ENCODE measurements around the gene OOSP1. TPM values are rescaled to one million over a fixed set of nuclear protein-coding genes. Genes with fewer than 3 reads are reported as not detected.

The OOSP1 gene
- total and polyA plus RNA-seq, 10 of the 15 experiments (the other 5 are each of a cell fraction or from before 2014, with no cell fraction given): not detected

DNA sequence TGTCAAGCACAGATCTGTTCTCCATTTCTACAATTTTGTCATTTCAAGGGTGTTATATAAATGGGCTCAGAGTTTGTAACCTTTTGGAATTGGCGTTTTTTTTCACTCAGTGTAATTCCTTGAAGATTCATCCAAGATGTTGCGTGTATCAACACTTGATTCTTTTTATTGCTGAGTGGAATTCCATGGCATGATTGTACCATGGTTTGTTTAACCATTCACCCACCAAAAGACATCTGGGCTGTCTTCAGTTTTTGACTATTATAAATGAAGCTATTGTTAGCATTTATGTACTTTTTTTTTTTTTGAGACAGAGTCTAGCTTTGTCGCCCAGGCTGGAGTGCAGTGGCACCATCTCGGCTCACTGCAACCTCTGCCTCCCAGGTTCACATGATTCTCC, 2.9 kb downstream of the OOSP1 start:
- H3K9me3 ChIP-seq (replicated peaks; ENCODE audit: control insufficient read depth, insufficient read depth, low read length): no peaks in the 10 kb centered on the region
- ATAC-seq (no peak), DNase-seq (ENCODE audit: low read depth, low spot score) (no peak), FAIRE-seq (no peak)
- WGBS (ENCODE audit: insufficient coverage, insufficient replicate concordance, low lambda C conversion rate, missing lambda C conversion rate): 53% methylated on average over 4 of the region's 4 CpGs
- H3K27me3 ChIP-seq (replicated peaks in 1 of 2; ENCODE audit: control insufficient read depth in 2 of 2, insufficient read depth in 2 of 2, low read length in 1 of 2): no peaks in the 10 kb centered on the region
- no peak overlapping the region for H2AFZ ChIP-seq (ENCODE audit: control insufficient read depth, low read depth, low read length)
- no peak overlapping the region for H3K9ac ChIP-seq (ENCODE audit: control insufficient read depth, insufficient read depth, low read length)
- no TSS peak for BruUV-seq (replicated peaks)
- H3K4me3 ChIP-seq: no peak overlapping the region
- in situ Hi-C loops (cut with MboI) (no loop called here), intact Hi-C loops (cut with micrococcal nuclease; ENCODE audit: unreplicated experiment) (no loop called here)
- no peaks in the 10 kb centered on the region for H3K4me1 ChIP-seq (ENCODE audit: control insufficient read depth, insufficient read depth, low read length)
- CTCF ChIA-PET: no interaction called here
- SMC1A ChIA-PET (ENCODE audit: uncharacterized antibody, unreplicated experiment): no interaction called here
- POLR2A ChIA-PET: no interaction called here
- no peak overlapping the region for H3K27ac ChIP-seq (ENCODE audit: control insufficient read depth, insufficient read depth)
- RAD21 ChIA-PET (ENCODE audit: unreplicated experiment): no interaction called here
- H3K36me3 ChIP-seq (ENCODE audit: control insufficient read depth in 2 of 2, insufficient read depth in 2 of 2, low read length in 1 of 2): no peaks in the 10 kb centered on the region
- H3K4me2 ChIP-seq (ENCODE audit: control insufficient read depth, insufficient read depth): no peak overlapping the region
- H4K20me1 ChIP-seq (ENCODE audit: control insufficient read depth, insufficient read depth): no peaks in the 10 kb centered on the region
- no peaks in the 10 kb centered on the region for H3K79me2 ChIP-seq (ENCODE audit: control insufficient read depth, insufficient read depth, low read length)
- TF ChIP-seq, protein P1, sequence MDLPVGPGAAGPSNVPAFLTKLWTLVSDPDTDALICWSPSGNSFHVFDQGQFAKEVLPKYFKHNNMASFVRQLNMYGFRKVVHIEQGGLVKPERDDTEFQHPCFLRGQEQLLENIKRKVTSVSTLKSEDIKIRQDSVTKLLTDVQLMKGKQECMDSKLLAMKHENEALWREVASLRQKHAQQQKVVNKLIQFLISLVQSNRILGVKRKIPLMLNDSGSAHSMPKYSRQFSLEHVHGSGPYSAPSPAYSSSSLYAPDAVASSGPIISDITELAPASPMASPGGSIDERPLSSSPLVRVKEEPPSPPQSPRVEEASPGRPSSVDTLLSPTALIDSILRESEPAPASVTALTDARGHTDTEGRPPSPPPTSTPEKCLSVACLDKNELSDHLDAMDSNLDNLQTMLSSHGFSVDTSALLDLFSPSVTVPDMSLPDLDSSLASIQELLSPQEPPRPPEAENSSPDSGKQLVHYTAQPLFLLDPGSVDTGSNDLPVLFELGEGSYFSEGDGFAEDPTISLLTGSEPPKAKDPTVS (IDR thresholded peaks at IDR 0.05; ENCODE audit: low read depth, low read length): no peak
- TF ChIP-seq IRF4 (IDR thresholded peaks at IDR 0.05; ENCODE audit: low read depth, low read length): no peak
- TF ChIP-seq JUNB (IDR thresholded peaks at IDR 0.05): no peak
- TF ChIP-seq, protein P2, sequence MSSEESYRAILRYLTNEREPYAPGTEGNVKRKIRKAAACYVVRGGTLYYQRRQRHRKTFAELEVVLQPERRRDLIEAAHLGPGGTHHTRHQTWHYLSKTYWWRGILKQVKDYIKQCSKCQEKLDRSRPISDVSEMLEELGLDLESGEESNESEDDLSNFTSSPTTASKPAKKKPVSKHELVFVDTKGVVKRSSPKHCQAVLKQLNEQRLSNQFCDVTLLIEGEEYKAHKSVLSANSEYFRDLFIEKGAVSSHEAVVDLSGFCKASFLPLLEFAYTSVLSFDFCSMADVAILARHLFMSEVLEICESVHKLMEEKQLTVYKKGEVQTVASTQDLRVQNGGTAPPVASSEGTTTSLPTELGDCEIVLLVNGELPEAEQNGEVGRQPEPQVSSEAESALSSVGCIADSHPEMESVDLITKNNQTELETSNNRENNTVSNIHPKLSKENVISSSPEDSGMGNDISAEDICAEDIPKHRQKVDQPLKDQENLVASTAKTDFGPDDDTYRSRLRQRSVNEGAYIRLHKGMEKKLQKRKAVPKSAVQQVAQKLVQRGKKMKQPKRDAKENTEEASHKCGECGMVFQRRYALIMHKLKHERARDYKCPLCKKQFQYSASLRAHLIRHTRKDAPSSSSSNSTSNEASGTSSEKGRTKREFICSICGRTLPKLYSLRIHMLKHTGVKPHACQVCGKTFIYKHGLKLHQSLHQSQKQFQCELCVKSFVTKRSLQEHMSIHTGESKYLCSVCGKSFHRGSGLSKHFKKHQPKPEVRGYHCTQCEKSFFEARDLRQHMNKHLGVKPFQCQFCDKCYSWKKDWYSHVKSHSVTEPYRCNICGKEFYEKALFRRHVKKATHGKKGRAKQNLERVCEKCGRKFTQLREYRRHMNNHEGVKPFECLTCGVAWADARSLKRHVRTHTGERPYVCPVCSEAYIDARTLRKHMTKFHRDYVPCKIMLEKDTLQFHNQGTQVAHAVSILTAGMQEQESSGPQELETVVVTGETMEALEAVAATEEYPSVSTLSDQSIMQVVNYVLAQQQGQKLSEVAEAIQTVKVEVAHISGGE (CRISPR knock-in tag; IDR thresholded peaks at IDR 0.05): no peak
- no peak for TF ChIP-seq RUNX3 (IDR thresholded peaks at IDR 0.05; ENCODE audit: low read length)
- TF ChIP-seq MXI1 (IDR thresholded peaks at IDR 0.05; ENCODE audit: low read depth, low read length): no peak
- no peak for TF ChIP-seq TARDBP (IDR thresholded peaks at IDR 0.05; ENCODE audit: borderline replicate concordance)
- TF ChIP-seq KAT2A (conservative IDR thresholded peaks at IDR 0.05; ENCODE audit: control insufficient read depth, low read depth, low read length): no peak
- TF ChIP-seq TCF7 (IDR thresholded peaks at IDR 0.05; ENCODE audit: borderline replicate concordance): no peak
- TF ChIP-seq, protein P3, sequence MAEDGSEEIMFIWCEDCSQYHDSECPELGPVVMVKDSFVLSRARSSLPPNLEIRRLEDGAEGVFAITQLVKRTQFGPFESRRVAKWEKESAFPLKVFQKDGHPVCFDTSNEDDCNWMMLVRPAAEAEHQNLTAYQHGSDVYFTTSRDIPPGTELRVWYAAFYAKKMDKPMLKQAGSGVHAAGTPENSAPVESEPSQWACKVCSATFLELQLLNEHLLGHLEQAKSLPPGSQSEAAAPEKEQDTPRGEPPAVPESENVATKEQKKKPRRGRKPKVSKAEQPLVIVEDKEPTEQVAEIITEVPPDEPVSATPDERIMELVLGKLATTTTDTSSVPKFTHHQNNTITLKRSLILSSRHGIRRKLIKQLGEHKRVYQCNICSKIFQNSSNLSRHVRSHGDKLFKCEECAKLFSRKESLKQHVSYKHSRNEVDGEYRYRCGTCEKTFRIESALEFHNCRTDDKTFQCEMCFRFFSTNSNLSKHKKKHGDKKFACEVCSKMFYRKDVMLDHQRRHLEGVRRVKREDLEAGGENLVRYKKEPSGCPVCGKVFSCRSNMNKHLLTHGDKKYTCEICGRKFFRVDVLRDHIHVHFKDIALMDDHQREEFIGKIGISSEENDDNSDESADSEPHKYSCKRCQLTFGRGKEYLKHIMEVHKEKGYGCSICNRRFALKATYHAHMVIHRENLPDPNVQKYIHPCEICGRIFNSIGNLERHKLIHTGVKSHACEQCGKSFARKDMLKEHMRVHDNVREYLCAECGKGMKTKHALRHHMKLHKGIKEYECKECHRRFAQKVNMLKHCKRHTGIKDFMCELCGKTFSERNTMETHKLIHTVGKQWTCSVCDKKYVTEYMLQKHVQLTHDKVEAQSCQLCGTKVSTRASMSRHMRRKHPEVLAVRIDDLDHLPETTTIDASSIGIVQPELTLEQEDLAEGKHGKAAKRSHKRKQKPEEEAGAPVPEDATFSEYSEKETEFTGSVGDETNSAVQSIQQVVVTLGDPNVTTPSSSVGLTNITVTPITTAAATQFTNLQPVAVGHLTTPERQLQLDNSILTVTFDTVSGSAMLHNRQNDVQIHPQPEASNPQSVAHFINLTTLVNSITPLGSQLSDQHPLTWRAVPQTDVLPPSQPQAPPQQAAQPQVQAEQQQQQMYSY (CRISPR knock-in tag; IDR thresholded peaks at IDR 0.05): no peak
- TF ChIP-seq ZBED1 (IDR thresholded peaks at IDR 0.05; ENCODE audit: borderline replicate concordance): no peak
- no peak for TF ChIP-seq ZNF384 (IDR thresholded peaks at IDR 0.05; ENCODE audit: borderline replicate concordance, low read depth, low read length)
